AG04450 (cell line): Measurements from ENCODE around the gene FOXP2. TPM values are rescaled to one million over a fixed set of nuclear protein-coding genes. Genes with fewer than 3 reads are reported as not detected.
"Not testable (repeated sequence)": the region's sequence is repeated elsewhere in the genome, so short reads cannot be mapped to it uniquely, and the experiment has no call there.

Experiments used
- CTCF ChIA-PET: fragments of 300-600, 350-600 bp; formaldehyde crosslinking; extraction: SDS; loops from one replicate; lab custom pipeline; 2022; ENCODE audit warnings: antibody characterized with exemption, inconsistent platforms; lab: Charles Lee
- POLR2A ChIA-PET: fragments of 350-600 bp; formaldehyde crosslinking; extraction: SDS; loops from one replicate; lab custom pipeline; 2021; ENCODE audit warnings: antibody characterized with exemption, inconsistent platforms; lab: Yijun Ruan, JAX
- DNase-seq: peaks from one replicate; pipeline ENCODE4 v3.0.0-alpha.2; 2011; ENCODE audit warnings: low read depth, low spot score
- H3K27ac ChIP-seq: one replicate; pipeline ENCODE4 v1.5.1; 2012; ENCODE audit warnings: low read depth, low read length, control low read depth
- H3K27me3 ChIP-seq: one replicate; pipeline ENCODE4 v1.6.0; 2012; ENCODE audit warnings: low read length; ENCODE audit not compliant: control insufficient read depth, insufficient read depth
- H3K4me3 ChIP-seq: 2 replicates; pipeline ENCODE4 v1.5.1; 2011; ENCODE audit warnings: mild to moderate bottlenecking, low read depth, low read length, control low read depth
- H3K9me3 ChIP-seq: 2 replicates; pipeline ENCODE4 v1.5.1; 2012; ENCODE audit warnings: low read length; ENCODE audit not compliant: control insufficient read depth, insufficient read depth
- CTCF ChIP-seq: IDR thresholded peaks from 2 replicates; pipeline ENCODE4 v1.5.1; 2011; ENCODE audit warnings: low read depth, low read length, control low read depth, inconsistent platforms
- polyA plus RNA-seq: library from polyadenylated mRNA; depleted of rRNA; stranded (reverse); fragments of >200 nt; gene quantifications from 2 replicates; pipeline ENCODE4 v1.2.3, GENCODE V29; 2011

Gene FOXP2
- polyA plus RNA-seq, 1 experiment, result 2.8 TPM

DNA sequence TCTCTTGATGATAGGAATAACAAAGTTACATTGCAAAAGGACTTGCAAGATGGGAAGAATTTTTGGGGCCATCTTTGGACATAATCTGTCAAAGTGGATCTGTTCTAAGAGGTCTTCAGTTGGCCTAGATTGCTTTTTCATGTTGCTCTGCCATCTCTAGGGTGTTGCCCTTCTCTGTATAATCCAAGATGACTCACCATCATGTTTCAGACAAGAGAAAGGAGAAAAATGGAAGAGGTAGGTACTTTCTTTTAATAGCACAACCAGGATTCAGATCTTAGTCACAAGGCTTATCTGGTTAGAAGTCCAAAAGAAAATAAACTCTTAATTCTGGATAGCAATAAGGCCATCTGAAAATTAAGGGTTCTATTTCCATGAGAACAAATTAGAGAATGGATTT lies 38.7 kb upstream of the FOXP2 start:
- no peak overlapping the region for H3K27ac ChIP-seq
- ChIA-PET POLR2A (no interaction called here), CTCF (no interaction called here)
- H3K27me3 ChIP-seq, result no peaks in the 10 kb centered on the region
- TF ChIP-seq CTCF, result no peak
- DNase-seq, result no peak
- no peaks in the 10 kb centered on the region for H3K9me3 ChIP-seq
- no peak overlapping the region for H3K4me3 ChIP-seq

DNA sequence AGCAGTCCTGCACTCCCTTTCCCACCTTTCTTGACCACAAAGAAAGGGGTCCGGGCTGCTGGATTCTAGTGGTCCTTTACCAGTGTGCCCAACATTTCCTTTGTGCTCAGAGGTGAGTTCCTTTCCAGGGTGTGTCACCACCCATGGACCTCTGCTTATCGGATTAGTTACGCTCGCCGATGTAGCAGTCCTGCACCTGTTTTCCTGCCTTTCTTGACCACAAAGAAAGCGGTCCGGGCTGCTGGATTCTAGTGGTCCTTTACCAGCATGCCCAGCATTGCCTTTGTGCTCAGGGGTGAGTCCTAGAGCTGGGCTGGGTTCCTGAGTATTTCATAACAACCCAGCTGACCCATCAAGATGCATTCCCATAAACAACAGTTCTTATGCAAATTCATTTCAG lies 30.7 kb upstream of the FOXP2 start:
- DNase-seq, H3K9me3 ChIP-seq, POLR2A ChIA-PET, H3K27me3 ChIP-seq, H3K27ac ChIP-seq, H3K4me3 ChIP-seq, CTCF ChIA-PET: not testable (repeated sequence)

- H3K4me3 ChIP-seq, H3K27ac ChIP-seq, POLR2A ChIA-PET, CTCF ChIA-PET, H3K9me3 ChIP-seq, H3K27me3 ChIP-seq, DNase-seq: not testable (repeated sequence)
Measured at GRCh38 chr7:114384346-114384745, 30.3 kb upstream of the FOXP2 start.

DNA sequence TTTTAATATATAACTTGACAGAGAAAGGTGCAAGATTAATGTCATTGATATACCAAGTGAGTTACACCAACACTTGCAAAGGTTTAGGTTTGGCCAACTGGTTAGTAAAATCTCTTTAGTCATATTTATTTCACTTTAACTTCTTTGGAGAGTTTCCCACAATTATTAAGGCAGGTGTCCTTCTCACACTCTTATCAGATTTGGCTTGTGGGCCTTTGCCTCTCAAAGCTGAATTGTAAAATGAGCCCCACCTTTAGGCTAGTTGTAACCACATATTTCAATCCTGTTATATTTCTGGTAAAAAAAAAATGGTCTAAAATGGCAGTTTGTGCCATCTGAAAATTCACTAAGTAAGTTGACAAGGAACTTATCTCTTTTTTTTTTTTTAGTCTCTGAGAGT lies 26.6 kb upstream of the FOXP2 start:
- Histone ChIP-seq H3K9me3 (no peaks in the 10 kb centered on the region), H3K27me3 (no peaks in the 10 kb centered on the region), H3K4me3 (no peak overlapping the region), H3K27ac (no peak overlapping the region)
- TF ChIP-seq CTCF, result no peak
- ChIA-PET CTCF (no interaction called here), POLR2A (no interaction called here)
- no peak for DNase-seq

DNA sequence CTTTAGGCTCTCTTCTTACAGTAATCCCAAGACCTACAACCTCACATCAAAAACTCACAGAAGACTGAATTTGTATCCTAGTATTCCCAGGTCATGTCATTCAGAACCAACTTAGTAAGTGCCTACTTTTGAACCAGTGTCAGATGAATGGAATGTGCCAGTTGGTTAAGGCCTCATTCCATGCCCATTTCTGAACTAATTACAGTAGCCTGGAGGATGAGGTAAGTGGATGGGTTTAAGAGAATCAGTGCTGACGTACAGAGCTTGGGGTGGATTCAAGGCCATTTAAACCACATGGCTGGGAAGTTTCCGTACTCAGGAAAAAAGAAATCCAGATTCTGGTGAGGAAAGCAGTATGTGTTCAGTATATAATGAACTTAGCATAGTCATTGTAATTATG lies 21.9 kb upstream of the FOXP2 start:
- ChIA-PET POLR2A (no interaction called here), CTCF (interaction anchor here (0.7 kb wide), 1 partner anchor 631 kb away, joined by 3 read pairs; no protein-coding TSS in a partner anchor)
- DNase-seq, result no peak
- Histone ChIP-seq H3K9me3 (no peaks in the 10 kb centered on the region), H3K27ac (no peak overlapping the region), H3K27me3 (no peaks in the 10 kb centered on the region), H3K4me3 (no peak overlapping the region)
- TF ChIP-seq CTCF, result no peak

GRCh38 chr7:114402876-114403635 lies 11.6 kb upstream of the FOXP2 start:
- Histone ChIP-seq H3K4me3 (no peak overlapping the region), H3K27me3 (no peaks in the 10 kb centered on the region), H3K9me3 (no peaks in the 10 kb centered on the region), H3K27ac (no peak overlapping the region)
- TF ChIP-seq CTCF, result no peak
- DNase-seq, result no peak
- POLR2A ChIA-PET, result no interaction called here
- CTCF ChIA-PET, result no interaction called here
